HepG2 (cell line): ENCODE results near the gene MRPS21. TPM values are rescaled to one million over a fixed set of nuclear protein-coding genes. Genes with fewer than 3 reads are reported as not detected.

Experiments used
- ARNT ChIP-seq: fragments of 450-650 bp; IDR thresholded peaks from 2 replicates; pipeline ENCODE4 v1.6.1; 2017
- DNMT3B ChIP-seq: conservative IDR thresholded peaks from 2 replicates; pipeline ENCODE4 v1.6.1; 2016; ENCODE audit warnings: missing biosample characterization, control low read depth
- FOXP1 ChIP-seq, 2 experiments: fragments of 450-650 bp in 1 of 2; IDR thresholded peaks; 2 replicates each; pipeline ENCODE4 v1.6.1; 2017 to 2018; ENCODE audit warnings: antibody characterized with exemption in 1 of 2
- MLLT10 ChIP-seq: sonication (generic); formaldehyde crosslinking; IDR thresholded peaks from 2 replicates; pipeline ENCODE4 v1.4.0; 2020; ENCODE audit warnings: missing genetic modification reagents
- MTF1 ChIP-seq: sonication (generic); formaldehyde crosslinking; IDR thresholded peaks from 2 replicates; pipeline ENCODE4 v1.5.0; 2020; ENCODE audit warnings: missing genetic modification reagents
- SALL2 ChIP-seq: sonication (generic); formaldehyde crosslinking; IDR thresholded peaks from 2 replicates; pipeline ENCODE4 v1.8.1; 2023; ENCODE audit warnings: mild to moderate bottlenecking, missing genetic modification reagents, inconsistent platforms
- THAP8 ChIP-seq: sonication (generic); formaldehyde crosslinking; IDR thresholded peaks from 2 replicates; pipeline ENCODE4 v1.5.1; 2020; ENCODE audit warnings: missing genetic modification reagents, mild to moderate bottlenecking, borderline replicate concordance
- TRIM24 ChIP-seq: sonication (generic); formaldehyde crosslinking; IDR thresholded peaks from 2 replicates; pipeline ENCODE4 v1.8.0; 2022; ENCODE audit warnings: mild to moderate bottlenecking, missing genetic modification reagents
- ZNF138 ChIP-seq: sonication (generic); formaldehyde crosslinking; IDR thresholded peaks from 2 replicates; pipeline ENCODE4 v1.5.0; 2020; ENCODE audit warnings: mild to moderate bottlenecking, low read depth, missing genetic modification reagents
- ZNF407 ChIP-seq: sonication (generic); formaldehyde crosslinking; IDR thresholded peaks from one replicate; pipeline ENCODE4 v1.5.1; 2020; ENCODE audit warnings: mild to moderate bottlenecking, missing genetic modification reagents; ENCODE audit errors: not compliant biosample characterization
- ZNF609 ChIP-seq: sonication (generic); formaldehyde crosslinking; IDR thresholded peaks from 2 replicates; pipeline ENCODE4 v1.4.0; 2020; ENCODE audit warnings: mild to moderate bottlenecking, missing genetic modification reagents, borderline replicate concordance
- ZZZ3 ChIP-seq: sonication (generic); formaldehyde crosslinking; IDR thresholded peaks from 2 replicates; pipeline ENCODE4 v1.4.0; 2020; ENCODE audit warnings: missing genetic modification reagents, mild to moderate bottlenecking, borderline replicate concordance
- polyA plus RNA-seq, 8 experiments: library from polyadenylated mRNA; depleted of rRNA in 3 of 8; stranded (reverse) in 7 of 8; unstranded in 1 of 8; fragments of >200 nt; fragmentation: Illumina TruSeq in 4 of 8; extraction: Trizol in 4 of 8; gene quantifications; 2 replicates each; pipeline versions ENCODE4 v1.2.1 to v1.2.3, GENCODE V29; 2011 to 2016; ENCODE audit warnings: low read depth in 4 of 8, missing spikeins in 1 of 8, mixed read lengths in 1 of 8; ENCODE audit not compliant: insufficient read depth in 1 of 8
- total RNA-seq, 5 experiments: library from RNA; depleted of rRNA; stranded (reverse); fragments of >200 nt; fragmentation: Illumina TruSeq; extraction: Trizol; gene quantifications; 2 replicates each; pipeline ENCODE4 v1.2.3, GENCODE V29; 2016; ENCODE audit warnings: low read depth in 1 of 5

MRPS21 gene
- total and polyA plus RNA-seq, 2 of the 13 experiments (the other 11 are each of a cell fraction or from before 2014, with no cell fraction given): 59.4 to 64.2 TPM

- TF ChIP-seq ZNF407: no peak
- no peak for TF ChIP-seq ZZZ3 (CRISPR knock-in tag)
- no peak for TF ChIP-seq MLLT10
- no peak for TF ChIP-seq ARNT
- no peak for TF ChIP-seq SALL2 (CRISPR knock-in tag)
- TF ChIP-seq THAP8 (CRISPR knock-in tag): no peak
- TF ChIP-seq DNMT3B (CRISPR knock-in tag): no peak
- TF ChIP-seq FOXP1 (IDR thresholded peaks at IDR 0.05): no peak
- no peak for TF ChIP-seq FOXP1 (CRISPR knock-in tag; IDR thresholded peaks at IDR 0.05)
- TF ChIP-seq ZNF138 (CRISPR knock-in tag): no peak
- no peak for TF ChIP-seq MTF1 (CRISPR knock-in tag)
- TF ChIP-seq ZNF609 (CRISPR knock-in tag): no peak
- no peak for TF ChIP-seq TRIM24 (CRISPR knock-in tag)
- TF ChIP-seq, all 625 proteins: peak for 0
These were observed 52.7 kb downstream of the MRPS21 start (continued) for GRCh38 chr1:150346316-150346715.
